DMS 273 (cell line): ENCODE results near the gene MLLT1.

ENCODE experiments used
- DNase-seq: peaks from one replicate; lab custom pipeline; 2025; ENCODE audit not compliant: unreplicated experiment; lab: John Stamatoyannopoulos, UW

Gene MLLT1

DNA sequence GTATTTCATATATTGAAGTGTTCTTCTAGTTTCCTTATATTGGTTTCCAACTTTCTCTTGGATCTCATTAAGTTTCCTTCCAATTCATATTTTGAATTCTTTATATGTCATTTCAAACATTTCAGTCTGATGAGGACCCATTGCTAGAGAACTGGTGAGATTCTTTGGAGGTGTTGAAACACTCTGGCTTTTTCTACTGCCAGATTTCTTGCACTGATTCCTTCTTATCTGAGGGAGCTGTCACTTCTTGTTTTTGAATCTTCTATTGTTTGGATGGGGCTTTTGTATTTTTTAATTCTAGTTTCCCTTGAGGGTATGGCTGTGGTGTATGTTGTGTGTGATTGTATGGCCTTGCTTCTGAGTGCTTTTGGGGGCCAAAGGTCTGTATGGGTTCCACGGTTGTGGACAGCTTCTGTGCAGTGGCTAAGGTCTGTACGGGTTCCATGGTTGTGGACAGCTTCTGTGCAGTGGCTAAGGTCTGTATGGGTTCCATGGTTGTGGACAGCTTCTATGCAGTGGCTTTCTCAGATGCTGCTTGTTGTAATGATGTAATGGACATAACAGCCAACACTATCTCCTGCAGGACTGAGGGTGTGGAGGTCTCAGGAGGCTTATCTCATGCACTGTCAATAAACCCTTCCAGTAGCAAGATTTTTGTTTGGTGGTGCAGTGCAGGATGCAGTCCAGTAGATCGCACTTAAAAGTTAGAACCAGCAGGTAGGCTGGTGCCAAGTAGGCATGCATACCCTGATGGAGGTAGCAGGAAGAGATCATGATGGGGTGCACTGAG, 107.5 kb downstream of the MLLT1 start:
- no peak for DNase-seq

- DNase-seq: no peak
Measured at GRCh38 chr19:6167115-6167514, 112.7 kb downstream of the MLLT1 start.

- peak; percentile 12 for DNase-seq
Measured at GRCh38 chr19:6164906-6165531, 114.8 kb downstream of the MLLT1 start.

GRCh38 chr19:6161271-6161850, 118.4 kb downstream of the MLLT1 start:
- peak; percentile 57 for DNase-seq
